ENCODE results near the gene CASQ1. TPM values are rescaled to one million over a fixed set of nuclear protein-coding genes. Genes with fewer than 3 reads are reported as not detected.

Gene CASQ1
- total RNA-seq, 4 donors from 2014 or later: 0.48 to 0.69 TPM; not detected in 2

DNA sequence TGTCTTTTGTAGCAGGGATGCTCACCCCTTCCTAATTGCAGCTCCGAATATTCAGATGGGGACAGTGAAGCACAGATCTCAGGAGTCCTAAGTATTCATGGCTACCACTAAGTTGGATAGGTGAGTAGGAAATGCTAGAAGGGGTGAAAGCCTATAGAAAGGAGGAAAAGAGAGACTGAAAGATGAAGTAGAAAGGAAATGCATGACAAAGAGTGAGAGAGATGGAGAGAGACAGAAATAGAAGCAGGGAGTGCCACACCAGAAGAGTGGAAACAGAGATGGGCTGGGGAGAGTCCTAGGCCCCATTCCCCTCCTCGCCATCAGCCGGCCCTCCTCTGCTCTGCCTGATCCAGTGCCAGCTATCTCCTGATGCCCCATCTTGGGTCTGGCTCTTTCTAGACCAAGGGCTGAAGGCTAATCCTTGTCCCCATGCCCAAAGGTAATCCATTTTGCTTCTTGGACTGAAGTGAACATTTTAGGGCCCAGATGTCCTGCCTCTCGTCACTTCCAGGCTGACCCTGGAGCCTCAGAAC, 16.8 kb downstream of the CASQ1 start:
- DNase-seq (ENCODE audit: low spot score) (no peak), ATAC-seq (ENCODE audit: low FRiP score) (no peak)
- TF ChIP-seq, protein P1, sequence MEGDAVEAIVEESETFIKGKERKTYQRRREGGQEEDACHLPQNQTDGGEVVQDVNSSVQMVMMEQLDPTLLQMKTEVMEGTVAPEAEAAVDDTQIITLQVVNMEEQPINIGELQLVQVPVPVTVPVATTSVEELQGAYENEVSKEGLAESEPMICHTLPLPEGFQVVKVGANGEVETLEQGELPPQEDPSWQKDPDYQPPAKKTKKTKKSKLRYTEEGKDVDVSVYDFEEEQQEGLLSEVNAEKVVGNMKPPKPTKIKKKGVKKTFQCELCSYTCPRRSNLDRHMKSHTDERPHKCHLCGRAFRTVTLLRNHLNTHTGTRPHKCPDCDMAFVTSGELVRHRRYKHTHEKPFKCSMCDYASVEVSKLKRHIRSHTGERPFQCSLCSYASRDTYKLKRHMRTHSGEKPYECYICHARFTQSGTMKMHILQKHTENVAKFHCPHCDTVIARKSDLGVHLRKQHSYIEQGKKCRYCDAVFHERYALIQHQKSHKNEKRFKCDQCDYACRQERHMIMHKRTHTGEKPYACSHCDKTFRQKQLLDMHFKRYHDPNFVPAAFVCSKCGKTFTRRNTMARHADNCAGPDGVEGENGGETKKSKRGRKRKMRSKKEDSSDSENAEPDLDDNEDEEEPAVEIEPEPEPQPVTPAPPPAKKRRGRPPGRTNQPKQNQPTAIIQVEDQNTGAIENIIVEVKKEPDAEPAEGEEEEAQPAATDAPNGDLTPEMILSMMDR (IDR thresholded peaks at IDR 0.05): no peak

DNA sequence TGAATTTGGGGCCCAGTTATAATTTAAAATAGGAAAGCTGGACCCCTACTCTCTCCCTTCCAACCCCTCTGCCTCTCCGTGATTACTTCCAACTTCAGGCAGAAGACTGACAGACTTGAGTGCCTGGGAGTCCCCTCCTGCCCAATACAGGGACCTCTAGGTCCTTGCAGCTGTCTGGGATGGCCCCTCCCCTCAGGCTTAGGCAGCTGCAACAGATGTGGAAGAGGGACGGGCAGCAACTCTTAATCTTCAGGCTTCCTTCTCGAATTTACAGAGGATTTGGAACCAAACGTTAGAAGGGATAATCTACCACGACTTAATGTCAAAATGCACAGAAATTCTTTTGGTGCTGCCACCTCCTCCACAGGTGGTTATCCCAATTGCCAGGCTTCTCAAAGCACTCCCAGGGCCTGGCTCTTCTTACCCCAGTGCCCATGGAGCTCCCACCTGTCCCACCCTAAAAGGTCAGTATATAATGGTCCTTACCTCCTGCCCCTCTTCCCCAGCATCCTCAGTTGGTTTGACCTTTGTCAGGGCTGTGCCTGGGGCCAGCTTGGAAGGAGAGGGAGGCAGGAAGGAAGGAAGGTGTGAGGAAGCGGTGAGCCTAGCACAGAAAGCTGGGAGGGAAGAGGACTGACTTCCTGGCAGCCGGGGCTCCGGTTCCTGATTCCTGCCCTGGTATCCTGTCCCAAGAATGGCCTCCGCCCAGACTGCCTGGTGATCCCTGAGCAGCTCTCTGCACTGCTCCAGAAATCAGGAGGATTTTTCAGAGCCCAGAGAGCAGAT, 17.6 kb downstream of the CASQ1 start:
- DNase-seq (ENCODE audit: low spot score): no peak
- TF ChIP-seq, protein P1 (IDR thresholded peaks at IDR 0.05): no peak
- no peak for ATAC-seq (ENCODE audit: low FRiP score)

DNA sequence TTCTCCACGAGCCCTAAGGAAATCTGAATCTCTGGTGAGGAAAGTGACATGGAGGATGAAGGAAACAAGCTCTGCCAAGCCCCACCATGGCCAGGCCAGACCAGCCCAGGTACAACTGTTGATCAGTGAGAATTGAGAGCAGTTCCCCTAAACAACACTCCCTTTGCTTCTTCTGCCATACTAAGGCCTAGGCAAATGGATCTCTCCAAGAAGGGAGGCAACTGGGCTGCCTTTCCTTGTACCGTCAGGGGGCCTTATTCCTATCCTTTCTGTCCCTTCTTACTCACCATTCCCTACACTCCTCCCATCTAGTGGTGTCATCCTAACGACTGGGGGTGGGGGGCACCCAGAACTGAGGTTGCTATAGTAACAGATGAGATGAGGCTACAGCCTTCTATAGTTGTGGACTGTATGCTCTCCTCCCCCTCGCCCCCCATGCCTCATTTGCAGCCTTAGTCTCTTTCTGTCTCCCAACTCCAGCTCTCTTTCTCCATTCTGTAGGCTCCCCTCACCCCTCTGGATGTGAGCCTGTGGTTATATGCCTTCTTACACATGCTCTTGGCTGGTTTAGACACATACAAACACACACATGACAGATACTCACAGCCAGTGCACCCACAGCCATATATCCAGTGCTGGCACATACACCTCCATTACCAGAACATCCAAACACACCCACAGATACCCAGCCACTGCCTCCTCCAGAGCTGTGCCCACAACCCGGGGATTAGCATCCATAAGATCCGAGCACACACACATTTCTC, 18.4 kb downstream of the CASQ1 start:
- no peak for ATAC-seq (ENCODE audit: low FRiP score)
- DNase-seq (ENCODE audit: low spot score): no peak
- TF ChIP-seq, protein P1 (IDR thresholded peaks at IDR 0.05): no peak

DNA sequence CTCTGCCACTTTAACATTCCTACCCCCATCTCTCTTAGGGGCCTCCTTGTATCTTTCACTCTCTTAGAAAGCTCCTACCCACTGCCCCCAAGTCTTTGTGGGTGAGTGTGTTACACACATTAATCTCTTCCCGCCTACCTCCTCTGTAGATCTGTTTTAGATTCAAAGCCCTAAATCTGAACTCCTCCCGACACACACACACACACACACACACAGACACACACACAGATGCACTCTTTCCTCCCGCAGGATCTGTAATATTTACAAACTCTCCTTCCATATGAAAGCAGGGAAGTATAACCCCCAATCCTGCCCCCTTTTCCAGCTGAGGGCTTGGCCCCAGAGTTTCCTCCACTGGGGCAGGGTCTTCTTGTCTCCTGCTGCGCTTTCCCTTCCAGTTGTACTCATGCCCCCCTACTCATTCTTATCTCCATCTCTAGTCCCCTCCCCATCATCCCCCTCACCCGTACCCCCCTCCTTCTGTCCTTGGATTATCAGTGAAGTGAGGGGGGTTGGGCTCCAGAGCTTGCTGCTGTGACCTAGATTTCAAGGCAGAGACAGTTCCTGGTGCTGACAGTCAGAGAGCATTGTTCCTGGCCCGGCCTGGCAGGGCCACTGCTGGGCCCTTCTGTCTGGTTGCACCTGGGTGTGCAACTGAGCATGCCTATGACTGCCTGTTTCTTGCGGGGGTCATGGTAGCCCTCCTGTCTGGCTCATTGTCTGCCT, 19.1 kb downstream of the CASQ1 start:
- TF ChIP-seq, protein P1 (IDR thresholded peaks at IDR 0.05): no peak
- ATAC-seq (ENCODE audit: low FRiP score) (no peak), DNase-seq (ENCODE audit: low spot score) (no peak)

DNA sequence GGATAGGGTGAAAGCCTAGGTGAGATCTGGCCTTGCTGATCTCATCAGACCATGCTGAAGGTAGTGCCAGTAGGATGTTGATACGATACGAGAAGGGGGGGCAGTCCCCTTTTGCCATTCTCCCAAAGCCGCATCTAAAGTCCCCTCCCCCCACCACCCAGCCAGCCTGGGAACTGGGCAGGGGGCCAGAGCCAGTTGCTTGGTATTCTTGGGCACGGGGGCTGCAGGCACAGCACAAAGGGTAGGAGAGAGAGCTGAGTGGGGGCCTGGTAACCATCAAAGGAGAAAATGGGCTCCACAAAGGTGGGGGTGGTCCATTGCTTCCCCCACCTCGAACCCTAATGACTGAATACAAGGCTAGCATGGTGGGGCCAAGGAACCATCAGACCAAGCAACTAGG, 20.2 kb downstream of the CASQ1 start:
- TF ChIP-seq, protein P1 (IDR thresholded peaks at IDR 0.05): no peak
- ATAC-seq (ENCODE audit: low FRiP score) (no peak), DNase-seq (ENCODE audit: low spot score) (no peak)

DNA sequence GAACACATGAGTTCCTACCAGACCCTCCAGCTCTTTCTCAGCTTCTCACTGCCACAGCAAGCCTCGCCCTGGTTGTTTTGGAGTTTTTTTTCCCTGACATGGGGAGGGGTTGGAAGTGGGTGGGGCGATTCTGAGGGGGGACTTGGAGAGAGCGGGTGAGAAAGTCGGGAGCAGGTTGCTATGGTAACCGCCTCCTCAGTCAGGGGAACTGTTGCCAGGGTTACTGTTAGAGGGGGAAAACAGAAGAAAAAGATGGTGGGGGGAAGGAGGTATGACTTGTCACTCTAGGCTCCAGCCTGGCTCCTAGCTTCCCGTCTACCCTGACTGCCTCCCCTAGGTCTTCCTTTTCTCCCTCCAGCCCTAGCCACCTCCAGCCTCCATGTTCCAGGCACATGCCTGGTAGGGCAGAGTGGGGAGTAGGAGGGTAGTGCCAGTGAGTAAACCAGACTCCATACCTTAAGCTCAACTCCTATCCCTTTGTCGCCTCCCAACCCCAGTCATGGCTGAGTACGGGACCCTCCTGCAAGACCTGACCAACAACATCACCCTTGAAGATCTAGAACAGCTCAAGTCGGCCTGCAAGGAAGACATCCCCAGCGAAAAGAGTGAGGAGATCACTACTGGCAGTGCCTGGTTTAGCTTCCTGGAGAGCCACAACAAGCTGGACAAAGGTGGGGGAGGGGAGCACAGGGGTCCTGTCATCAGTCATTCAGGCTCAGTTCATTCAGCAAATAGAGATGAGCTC, 20.8 kb downstream of the CASQ1 start:
- ATAC-seq (ENCODE audit: low FRiP score) (no peak), DNase-seq (ENCODE audit: low spot score) (no peak)
- TF ChIP-seq, protein P1 (IDR thresholded peaks at IDR 0.05): no peak

Measured in omental fat pad (tissue), 4 donors.